ENCODE measurements around the gene MRPL37.

The MRPL37 gene

GRCh38 chr1:54168206-54168965 lies 31.6 kb upstream of the MRPL37 start:
- Histone ChIP-seq H3K27me3 (no peaks in the 10 kb centered on the region), H3K4me1 (peaks cover 7 to 28% (median 23%) of the 10 kb centered on the region in 10 experiments; a peak in 19 of 20 replicates), H3K4me3 (no peak overlapping the region), H3K4me2 (no peak overlapping the region), H4K20me1 (no peaks in the 10 kb centered on the region), H3K9me3 (replicated peaks in 1 of 11) (no peaks in the 10 kb centered on the region), H3K9ac (no peak overlapping the region), H3K27ac (no peak overlapping the region), H3K36me3 (peaks cover 0 to under 1% (median 0%) of the 10 kb centered on the region in 11 experiments; a peak in 1 of 22 replicates)
- no peak for TF ChIP-seq Cebpa-rat (IDR thresholded peaks at IDR 0.05)

- H3K4me2 ChIP-seq = no peak overlapping the region
- H3K27ac ChIP-seq = no peak overlapping the region
- H3K4me1 ChIP-seq = peaks cover 14 to 35% (median 30%) of the 10 kb centered on the region in 10 experiments; a peak in 19 of 20 replicates
- no peaks in the 10 kb centered on the region for H4K20me1 ChIP-seq
- no peaks in the 10 kb centered on the region for H3K27me3 ChIP-seq
- TF ChIP-seq Cebpa-rat (IDR thresholded peaks at IDR 0.05) = no peak
- no peak overlapping the region for H3K4me3 ChIP-seq
- H3K36me3 ChIP-seq = peaks cover 0 to 7% (median 0%) of the 10 kb centered on the region in 11 experiments; a peak in 4 of 22 replicates
- H3K9me3 ChIP-seq (replicated peaks in 1 of 11) = no peaks in the 10 kb centered on the region
- H3K9ac ChIP-seq = no peak overlapping the region
Observed at GRCh38 chr1:54169068-54169467, 30.9 kb upstream of the MRPL37 start.

- H3K9me3 ChIP-seq (replicated peaks in 1 of 11) = no peaks in the 10 kb centered on the region
- H3K27ac ChIP-seq = peak overlapping the region in 2 of 11 experiments; percentile 14 to 71; a peak in 2 of 22 replicates
- peaks cover 0 to 18% (median 5%) of the 10 kb centered on the region in 11 experiments; a peak in 7 of 22 replicates for H3K36me3 ChIP-seq
- TF ChIP-seq Cebpa-rat (IDR thresholded peaks at IDR 0.05) = no peak
- H4K20me1 ChIP-seq = no peaks in the 10 kb centered on the region
- H3K9ac ChIP-seq = peak overlapping the region in 1 of 11 experiments; percentile 33; a peak in 1 of 22 replicates
- H3K4me3 ChIP-seq = no peak overlapping the region
- no peaks in the 10 kb centered on the region for H3K27me3 ChIP-seq
- peaks cover 16 to 43% (median 35%) of the 10 kb centered on the region in 10 experiments; a peak in 19 of 20 replicates for H3K4me1 ChIP-seq
- H3K4me2 ChIP-seq = peak overlapping the region in 8 of 11 experiments; percentile 2 to 72 (median 32); a peak in 12 of 22 replicates
Observed at GRCh38 chr1:54171016-54171415, 29.0 kb upstream of the MRPL37 start.

GRCh38 chr1:54171606-54172005 lies 28.4 kb upstream of the MRPL37 start:
- Histone ChIP-seq H4K20me1 (no peaks in the 10 kb centered on the region), H3K27ac (peak overlapping the region in 3 of 11 experiments; percentile 21 to 75 (median 71); a peak in 2 of 22 replicates), H3K4me3 (no peak overlapping the region), H3K4me2 (peak overlapping the region in 8 of 11 experiments; percentile 2 to 72 (median 32); a peak in 12 of 22 replicates), H3K9me3 (replicated peaks in 1 of 11) (no peaks in the 10 kb centered on the region), H3K9ac (no peak overlapping the region), H3K4me1 (peaks cover 16 to 43% (median 35%) of the 10 kb centered on the region in 10 experiments; a peak in 19 of 20 replicates), H3K27me3 (no peaks in the 10 kb centered on the region), H3K36me3 (peaks cover 0 to 18% (median 5%) of the 10 kb centered on the region in 11 experiments; a peak in 7 of 22 replicates)
- no peak for TF ChIP-seq Cebpa-rat (IDR thresholded peaks at IDR 0.05)

GRCh38 chr1:54172614-54173599 lies 27.1 kb upstream of the MRPL37 start:
- no peak for TF ChIP-seq Cebpa-rat (IDR thresholded peaks at IDR 0.05)
- Histone ChIP-seq H4K20me1 (no peaks in the 10 kb centered on the region), H3K4me2 (peak overlapping the region; percentile 3 to 72 (median 49); a peak in 20 of 22 replicates), H3K4me3 (no peak overlapping the region), H3K36me3 (peaks cover 0 to 18% (median 5%) of the 10 kb centered on the region in 11 experiments; a peak in 9 of 22 replicates), H3K9me3 (replicated peaks in 1 of 11) (no peaks in the 10 kb centered on the region), H3K4me1 (peaks cover 16 to 43% (median 35%) of the 10 kb centered on the region in 10 experiments; a peak in 19 of 20 replicates), H3K9ac (peak overlapping the region in 9 of 11 experiments; percentile 11 to 64 (median 39); a peak in 14 of 22 replicates), H3K27ac (peak overlapping the region in 8 of 11 experiments; percentile 42 to 77 (median 68); a peak in 17 of 22 replicates), H3K27me3 (no peaks in the 10 kb centered on the region)

GRCh38 chr1:54173681-54174080 lies 26.3 kb upstream of the MRPL37 start:
- no peak for TF ChIP-seq Cebpa-rat (IDR thresholded peaks at IDR 0.05)
- H3K4me3 ChIP-seq = no peak overlapping the region
- H3K36me3 ChIP-seq = peaks cover 0 to 26% (median 9%) of the 10 kb centered on the region in 11 experiments; a peak in 12 of 22 replicates
- peak overlapping the region; percentile 3 to 72 (median 49); a peak in 20 of 22 replicates for H3K4me2 ChIP-seq
- H3K9ac ChIP-seq = peak overlapping the region in 3 of 11 experiments; percentile 7 to 37 (median 14); a peak in 1 of 22 replicates
- H3K9me3 ChIP-seq (replicated peaks in 1 of 11) = no peaks in the 10 kb centered on the region
- H4K20me1 ChIP-seq = 0 out of 22 replicates have a peak, but pooled peaks cover 0 to under 1% (median 0%) of the 10 kb centered on the region in 11 experiments
- no peaks in the 10 kb centered on the region for H3K27me3 ChIP-seq
- H3K4me1 ChIP-seq = peaks cover 16 to 43% (median 35%) of the 10 kb centered on the region in 10 experiments; a peak in 19 of 20 replicates
- H3K27ac ChIP-seq = peak overlapping the region in 7 of 11 experiments; percentile 11 to 77 (median 71); a peak in 13 of 22 replicates

- 0 out of 22 replicates have a peak, but pooled peaks cover 0 to 4% (median 0%) of the 10 kb centered on the region in 11 experiments for H4K20me1 ChIP-seq
- H3K9me3 ChIP-seq (replicated peaks in 1 of 11) = no peaks in the 10 kb centered on the region
- H3K36me3 ChIP-seq = peaks cover 4 to 29% (median 14%) of the 10 kb centered on the region in 11 experiments; a peak in 13 of 22 replicates
- H3K27me3 ChIP-seq = no peaks in the 10 kb centered on the region
- peaks cover 16 to 43% (median 35%) of the 10 kb centered on the region in 10 experiments; a peak in 19 of 20 replicates for H3K4me1 ChIP-seq
- peak overlapping the region in 7 of 11 experiments; percentile 11 to 77 (median 64); a peak in 8 of 22 replicates for H3K27ac ChIP-seq
- TF ChIP-seq Cebpa-rat (IDR thresholded peaks at IDR 0.05) = no peak
- peak overlapping the region in 10 of 11 experiments; percentile 18 to 72 (median 51); a peak in 19 of 22 replicates for H3K4me2 ChIP-seq
- H3K9ac ChIP-seq = peak overlapping the region in 3 of 11 experiments; percentile 7 to 37 (median 27); a peak in 1 of 22 replicates
- H3K4me3 ChIP-seq = no peak overlapping the region
Observed at GRCh38 chr1:54174106-54174505, 25.9 kb upstream of the MRPL37 start.
